ENCODE measurements around the gene G3BP2.

G3BP2 gene

GRCh38 chr4:75673027-75673958, at the start of gene G3BP2:
G3BP2 (minus strand) TSS chr4:75673411; CDS start chr4:75662025, 11,386 bp downstream.
- TF ChIP-seq EZH2phosphoT487 (IDR thresholded peaks at IDR 0.05; ENCODE audit: borderline replicate concordance): no peak
- TF ChIP-seq, protein P1, sequence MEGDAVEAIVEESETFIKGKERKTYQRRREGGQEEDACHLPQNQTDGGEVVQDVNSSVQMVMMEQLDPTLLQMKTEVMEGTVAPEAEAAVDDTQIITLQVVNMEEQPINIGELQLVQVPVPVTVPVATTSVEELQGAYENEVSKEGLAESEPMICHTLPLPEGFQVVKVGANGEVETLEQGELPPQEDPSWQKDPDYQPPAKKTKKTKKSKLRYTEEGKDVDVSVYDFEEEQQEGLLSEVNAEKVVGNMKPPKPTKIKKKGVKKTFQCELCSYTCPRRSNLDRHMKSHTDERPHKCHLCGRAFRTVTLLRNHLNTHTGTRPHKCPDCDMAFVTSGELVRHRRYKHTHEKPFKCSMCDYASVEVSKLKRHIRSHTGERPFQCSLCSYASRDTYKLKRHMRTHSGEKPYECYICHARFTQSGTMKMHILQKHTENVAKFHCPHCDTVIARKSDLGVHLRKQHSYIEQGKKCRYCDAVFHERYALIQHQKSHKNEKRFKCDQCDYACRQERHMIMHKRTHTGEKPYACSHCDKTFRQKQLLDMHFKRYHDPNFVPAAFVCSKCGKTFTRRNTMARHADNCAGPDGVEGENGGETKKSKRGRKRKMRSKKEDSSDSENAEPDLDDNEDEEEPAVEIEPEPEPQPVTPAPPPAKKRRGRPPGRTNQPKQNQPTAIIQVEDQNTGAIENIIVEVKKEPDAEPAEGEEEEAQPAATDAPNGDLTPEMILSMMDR (conservative IDR thresholded peaks at IDR 0.05; ENCODE audit: low read length): no peak
- Histone ChIP-seq H3K27me3 (ENCODE audit: insufficient read depth, low read length, poor library complexity, severe bottlenecking) (peaks cover 6% of the 10 kb centered on the region), H3K79me2 (ENCODE audit: insufficient read depth, low read length) (peaks cover 48% of the 10 kb centered on the region), H3K36me3 (ENCODE audit: insufficient read depth, low read length) (no peaks in the 10 kb centered on the region), H3F3A (ENCODE audit: low read depth) (no peaks in the 10 kb centered on the region; the same call in 1 of the 2 replicates), H3K4me3 (ENCODE audit: low read length, poor library complexity, severe bottlenecking) (peak within 1 kb of the TSS; percentile 99), H3K4me1 (ENCODE audit: insufficient read depth, low read length, poor library complexity, severe bottlenecking) (peaks cover 39% of the 10 kb centered on the region), H3K9ac (ENCODE audit: low read depth, low read length, poor library complexity, severe bottlenecking) (peak within 1 kb of the TSS; percentile 92), H3K9me2 (replicated peaks; ENCODE audit: low read depth, low read length) (no peaks in the 10 kb centered on the region), H2AFZ (ENCODE audit: low read length) (peak within 1 kb of the TSS; percentile 73), H3K9me3 (ENCODE audit: insufficient read depth, low read depth, low read length) (no peaks in the 10 kb centered on the region), H4K20me1 (ENCODE audit: insufficient read depth, low read length, poor library complexity, severe bottlenecking) (peaks cover 48% of the 10 kb centered on the region), H3K4me2 (ENCODE audit: low read depth, low read length, poor library complexity, severe bottlenecking) (peak within 1 kb of the TSS; percentile 94)

- Histone ChIP-seq H4K20me1 (ENCODE audit: insufficient read depth, low read length, poor library complexity, severe bottlenecking) (peaks cover 20% of the 10 kb centered on the region), H3K4me1 (ENCODE audit: insufficient read depth, low read length, poor library complexity, severe bottlenecking) (peaks cover 42% of the 10 kb centered on the region), H3K9me2 (replicated peaks; ENCODE audit: low read depth, low read length) (no peaks in the 10 kb centered on the region), H3K4me2 (ENCODE audit: low read depth, low read length, poor library complexity, severe bottlenecking) (peak overlapping the region; percentile 96), H3K9me3 (ENCODE audit: insufficient read depth, low read depth, low read length) (no peaks in the 10 kb centered on the region), H3K27me3 (ENCODE audit: insufficient read depth, low read length, poor library complexity, severe bottlenecking) (no peaks in the 10 kb centered on the region), H2AFZ (ENCODE audit: low read length) (no peak overlapping the region), H3F3A (ENCODE audit: low read depth) (no peaks in the 10 kb centered on the region), H3K4me3 (ENCODE audit: low read length, poor library complexity, severe bottlenecking) (peak overlapping the region; percentile 74), H3K9ac (ENCODE audit: low read depth, low read length, poor library complexity, severe bottlenecking) (peak overlapping the region; percentile 86), H3K36me3 (ENCODE audit: insufficient read depth, low read length) (no peaks in the 10 kb centered on the region), H3K79me2 (ENCODE audit: insufficient read depth, low read length) (peaks cover 57% of the 10 kb centered on the region)
- TF ChIP-seq EZH2phosphoT487 (IDR thresholded peaks at IDR 0.05; ENCODE audit: borderline replicate concordance): no peak
- TF ChIP-seq, protein P1 (conservative IDR thresholded peaks at IDR 0.05; ENCODE audit: low read length): no peak
Observed at GRCh38 chr4:75722417-75722816, 49.2 kb upstream of the G3BP2 start.

- Histone ChIP-seq H3K9ac (ENCODE audit: low read depth, low read length, poor library complexity, severe bottlenecking) (no peak overlapping the region), H3K79me2 (ENCODE audit: insufficient read depth, low read length) (peaks cover 26% of the 10 kb centered on the region), H3K9me2 (replicated peaks; ENCODE audit: low read depth, low read length) (no peaks in the 10 kb centered on the region), H3F3A (ENCODE audit: low read depth) (no peaks in the 10 kb centered on the region), H3K4me2 (ENCODE audit: low read depth, low read length, poor library complexity, severe bottlenecking) (no peak overlapping the region), H2AFZ (ENCODE audit: low read length) (no peak overlapping the region), H3K4me1 (ENCODE audit: insufficient read depth, low read length, poor library complexity, severe bottlenecking) (peaks cover 29% of the 10 kb centered on the region), H3K36me3 (ENCODE audit: insufficient read depth, low read length) (no peaks in the 10 kb centered on the region), H3K9me3 (ENCODE audit: insufficient read depth, low read depth, low read length) (no peaks in the 10 kb centered on the region), H4K20me1 (ENCODE audit: insufficient read depth, low read length, poor library complexity, severe bottlenecking) (peaks cover 8% of the 10 kb centered on the region), H3K4me3 (ENCODE audit: low read length, poor library complexity, severe bottlenecking) (no peak overlapping the region), H3K27me3 (ENCODE audit: insufficient read depth, low read length, poor library complexity, severe bottlenecking) (no peaks in the 10 kb centered on the region)
- no peak for TF ChIP-seq EZH2phosphoT487 (IDR thresholded peaks at IDR 0.05; ENCODE audit: borderline replicate concordance)
- TF ChIP-seq, protein P1 (conservative IDR thresholded peaks at IDR 0.05; ENCODE audit: low read length): no peak
Observed at GRCh38 chr4:75718529-75718928, 45.3 kb upstream of the G3BP2 start.
